IPS-18a (cell line): Measurements from ENCODE around the gene CDK9.
A peak's percentile ranks its signal among the peaks of the same experiment; 100 is the strongest.
"Not testable (repeated sequence)": the region's sequence is repeated elsewhere in the genome, so short reads cannot be mapped to it uniquely, and the experiment has no call there.

Experiments used
- H3K27ac ChIP-seq: one replicate; pipeline ENCODE4 v1.5.1; 2013; ENCODE audit warnings: low read length
- H3K27me3 ChIP-seq: one replicate; pipeline ENCODE4 v1.6.1; 2013; ENCODE audit warnings: mild to moderate bottlenecking, low read length; ENCODE audit not compliant: control insufficient read depth, insufficient read depth
- H3K36me3 ChIP-seq: one replicate; pipeline ENCODE4 v1.6.1; 2013; ENCODE audit warnings: low read depth, low read length; ENCODE audit not compliant: control insufficient read depth
- H3K4me1 ChIP-seq: one replicate; pipeline ENCODE4 v1.6.1; 2013; ENCODE audit warnings: low read depth, low read length; ENCODE audit not compliant: control insufficient read depth
- H3K4me3 ChIP-seq: one replicate; pipeline ENCODE4 v1.5.1; 2013; ENCODE audit warnings: low read length
- H3K9ac ChIP-seq: one replicate; pipeline ENCODE4 v1.6.1; 2013; ENCODE audit warnings: mild to moderate bottlenecking, low read length, moderate library complexity
- H3K9me3 ChIP-seq: one replicate; pipeline ENCODE4 v1.6.1; 2013; ENCODE audit warnings: low read depth, low read length; ENCODE audit not compliant: control insufficient read depth

The CDK9 gene

GRCh38 chr9:127822108-127822507 is 36.3 kb downstream of the CDK9 start:
- Histone ChIP-seq H3K4me3 (no peak overlapping the region), H3K9me3 (no peaks in the 10 kb centered on the region), H3K27me3 (peaks cover 12% of the 10 kb centered on the region), H3K27ac (no peak overlapping the region), H3K36me3 (no peaks in the 10 kb centered on the region), H3K4me1 (no peaks in the 10 kb centered on the region), H3K9ac (no peak overlapping the region)

DNA sequence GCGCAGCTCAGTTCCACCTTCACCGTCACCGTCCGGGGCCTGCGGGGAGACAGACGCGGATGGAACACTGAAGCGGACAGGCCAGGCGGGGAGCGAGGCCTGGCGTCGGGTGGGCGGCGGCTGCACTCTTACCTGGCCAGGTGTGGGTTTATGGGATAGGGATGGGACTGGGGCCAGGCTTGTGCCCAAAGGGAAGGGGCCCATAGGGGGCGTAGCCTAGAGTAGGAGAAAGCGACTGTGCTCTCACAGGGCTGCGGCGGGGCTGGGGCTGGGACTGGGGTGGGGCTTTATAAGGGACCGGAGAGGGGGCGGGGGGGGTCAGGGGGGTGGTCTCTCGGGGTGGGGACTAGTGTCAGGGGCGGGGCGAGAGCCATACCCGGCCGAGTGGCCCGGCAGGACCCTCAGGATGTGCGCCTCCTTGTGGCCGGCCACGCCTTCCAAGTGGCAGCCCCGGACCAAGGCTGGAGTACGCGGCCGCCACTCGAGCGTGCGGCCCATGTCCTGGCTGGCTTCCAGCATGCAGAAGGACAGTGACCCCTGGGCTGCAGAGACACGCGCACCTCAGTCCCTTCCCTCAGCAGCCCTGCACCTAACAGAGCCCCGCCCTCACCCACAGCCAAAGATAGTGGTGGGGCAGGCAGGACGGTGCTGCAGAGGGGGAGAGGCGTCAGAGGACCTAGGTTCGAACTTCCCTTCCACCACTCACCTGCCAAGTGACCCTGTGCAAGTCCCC is 39.7 kb downstream of the CDK9 start:
- Histone ChIP-seq H3K36me3 (no peaks in the 10 kb centered on the region), H3K27me3 (peaks cover 16% of the 10 kb centered on the region), H3K9ac (no peak overlapping the region), H3K9me3 (no peaks in the 10 kb centered on the region), H3K4me3 (no peak overlapping the region), H3K27ac (no peak overlapping the region), H3K4me1 (peaks cover 7% of the 10 kb centered on the region)

DNA sequence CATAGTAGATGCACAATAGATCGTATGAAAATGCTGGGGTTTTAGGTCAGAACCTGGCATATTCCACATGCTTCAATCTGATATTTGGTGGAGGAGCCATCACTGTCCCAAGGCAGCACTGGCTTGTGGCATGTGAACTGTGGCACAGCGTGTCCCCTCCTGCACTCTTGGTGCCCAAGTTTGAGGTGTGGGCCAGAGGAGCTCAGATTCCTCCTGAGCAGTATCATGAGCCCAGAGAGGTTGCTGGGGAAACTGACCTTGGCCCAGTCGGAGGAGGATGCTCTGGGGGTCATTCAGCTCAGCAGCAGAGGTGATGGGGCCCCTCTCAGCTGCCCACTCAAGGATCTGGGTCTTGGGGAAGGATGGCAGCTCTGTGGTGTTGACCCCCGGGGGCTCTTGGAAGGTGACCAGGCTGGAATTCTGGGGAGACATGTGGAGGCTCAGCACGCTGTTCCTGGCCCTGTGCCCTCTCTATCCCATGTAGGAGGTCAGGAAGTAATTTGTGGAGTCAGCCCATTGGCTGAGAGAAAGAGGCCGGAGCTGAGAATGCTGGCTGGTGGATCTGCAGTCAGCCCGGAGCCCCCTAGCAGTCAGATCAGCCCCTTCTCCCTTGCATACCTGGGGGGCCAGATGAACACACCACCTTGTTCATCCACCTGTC is 40.5 kb downstream of the CDK9 start:
- Histone ChIP-seq H3K4me3 (no peak overlapping the region), H3K27me3 (peaks cover 16% of the 10 kb centered on the region), H3K9ac (no peak overlapping the region), H3K9me3 (no peaks in the 10 kb centered on the region), H3K4me1 (peaks cover 7% of the 10 kb centered on the region), H3K27ac (no peak overlapping the region), H3K36me3 (no peaks in the 10 kb centered on the region)

- peaks cover 16% of the 10 kb centered on the region for H3K27me3 ChIP-seq
- peak overlapping the region; percentile 52 for H3K9ac ChIP-seq
- H3K36me3 ChIP-seq: no peaks in the 10 kb centered on the region
- H3K27ac ChIP-seq: no peak overlapping the region
- peaks cover 7% of the 10 kb centered on the region for H3K4me1 ChIP-seq
- H3K9me3 ChIP-seq: no peaks in the 10 kb centered on the region
- peak overlapping the region; percentile 57 for H3K4me3 ChIP-seq
Observed at GRCh38 chr9:127828262-127829031, 42.6 kb downstream of the CDK9 start.

- Histone ChIP-seq H3K4me1 (peaks cover 7% of the 10 kb centered on the region), H3K36me3 (no peaks in the 10 kb centered on the region), H3K9ac (no peak overlapping the region), H3K27me3 (peaks cover 16% of the 10 kb centered on the region), H3K27ac (no peak overlapping the region), H3K9me3 (no peaks in the 10 kb centered on the region), H3K4me3 (no peak overlapping the region)
Observed at GRCh38 chr9:127829205-127829906, 43.5 kb downstream of the CDK9 start.

DNA sequence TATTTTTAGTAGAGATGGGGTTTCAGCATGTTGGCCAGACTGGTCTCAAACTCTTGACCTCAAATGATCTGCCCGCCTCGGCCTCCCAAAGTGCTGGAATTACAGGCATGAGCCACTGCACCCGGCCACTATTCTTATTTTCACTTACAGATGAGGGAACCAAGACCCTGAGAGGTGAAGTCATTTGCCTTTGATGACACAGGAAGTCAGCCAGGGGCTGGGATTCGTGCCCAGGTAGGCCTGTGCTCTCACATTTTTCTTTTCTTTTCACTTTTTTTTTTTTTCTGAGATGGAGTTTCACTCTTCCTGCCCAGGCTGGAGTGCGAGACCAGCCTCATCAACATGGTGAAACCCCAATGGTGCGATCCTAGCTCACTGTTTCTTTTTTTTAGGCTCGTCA is 46.4 kb downstream of the CDK9 start:
- H3K27ac ChIP-seq: no peak overlapping the region

GRCh38 chr9:127833555-127833954 is 47.7 kb downstream of the CDK9 start:
- Histone ChIP-seq H3K9ac (no peak overlapping the region), H3K4me1 (peaks cover 6% of the 10 kb centered on the region), H3K27me3 (no peaks in the 10 kb centered on the region), H3K36me3 (no peaks in the 10 kb centered on the region), H3K4me3 (no peak overlapping the region), H3K9me3 (no peaks in the 10 kb centered on the region), H3K27ac (no peak overlapping the region)

More for the DNA sequence above, 46.4 kb downstream of the CDK9 start:
- no peak overlapping the region for H3K9ac ChIP-seq
- H3K36me3 ChIP-seq: no peaks in the 10 kb centered on the region
- H3K4me1 ChIP-seq: peaks cover 7% of the 10 kb centered on the region
- peaks cover 2% of the 10 kb centered on the region for H3K27me3 ChIP-seq
- H3K4me3 ChIP-seq: no peak overlapping the region
- H3K9me3 ChIP-seq: no peaks in the 10 kb centered on the region

DNA sequence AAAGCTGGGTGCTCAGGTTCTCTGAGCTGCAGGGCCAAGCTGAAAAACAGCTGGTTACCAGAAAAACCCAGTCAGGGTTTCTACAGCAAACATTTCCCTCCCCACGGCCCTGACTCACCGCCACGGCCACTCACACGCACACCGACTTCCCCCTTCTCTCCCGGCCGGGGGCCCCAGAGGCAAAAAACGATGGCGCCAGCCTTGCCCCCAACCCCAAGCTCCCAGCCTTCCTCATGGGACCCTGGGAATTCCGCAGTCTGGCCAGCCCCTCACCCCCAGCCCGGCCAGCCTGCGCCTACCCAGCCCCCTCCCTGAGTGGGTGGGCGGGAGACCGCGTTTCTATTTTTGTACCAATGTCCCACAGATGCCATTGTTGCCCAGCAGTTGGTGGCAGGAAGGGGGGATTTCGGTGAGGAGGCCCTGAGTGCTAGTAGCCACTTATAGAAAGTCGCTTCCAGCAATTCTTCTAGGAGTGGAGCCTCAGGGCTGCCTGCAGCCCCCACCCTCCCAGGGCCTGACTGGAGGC is 50.2 kb downstream of the CDK9 start:
- Histone ChIP-seq H3K4me3 (no peak overlapping the region), H3K27me3 (no peaks in the 10 kb centered on the region), H3K9ac (no peak overlapping the region), H3K36me3 (no peaks in the 10 kb centered on the region), H3K4me1 (no peaks in the 10 kb centered on the region), H3K9me3 (no peaks in the 10 kb centered on the region), H3K27ac (no peak overlapping the region)

- not testable (repeated sequence) for H3K27me3 ChIP-seq, H3K36me3 ChIP-seq, H3K4me3 ChIP-seq, H3K9ac ChIP-seq, H3K9me3 ChIP-seq, H3K27ac ChIP-seq, H3K4me1 ChIP-seq
Observed at GRCh38 chr9:127836561-127836960, 50.7 kb downstream of the CDK9 start.

DNA sequence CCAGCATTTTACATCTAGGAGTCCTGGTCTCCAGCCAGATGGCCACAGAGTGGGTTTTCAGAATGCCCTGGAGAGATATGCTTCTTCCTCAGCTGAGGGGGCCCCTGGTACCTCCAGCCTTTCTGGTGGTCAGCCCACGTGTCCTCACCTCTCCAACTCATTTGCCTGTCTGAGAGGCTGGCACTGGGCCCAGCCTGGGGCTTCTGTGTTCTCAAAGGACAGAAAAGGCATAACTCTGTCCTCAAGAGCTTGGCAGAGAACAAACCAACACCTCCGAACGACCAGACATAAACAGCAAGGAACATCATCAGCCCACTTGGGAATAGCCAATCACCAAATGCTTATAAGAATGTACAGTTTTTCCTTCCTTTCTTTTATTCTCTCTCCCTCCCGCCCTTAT is 51.5 kb downstream of the CDK9 start:
- Histone ChIP-seq H3K27ac (no peak overlapping the region), H3K9ac (no peak overlapping the region), H3K27me3 (no peaks in the 10 kb centered on the region), H3K4me3 (no peak overlapping the region), H3K9me3 (no peaks in the 10 kb centered on the region), H3K4me1 (no peaks in the 10 kb centered on the region), H3K36me3 (no peaks in the 10 kb centered on the region)
